RWPE1 (cell line): ENCODE measurements around the gene PUS1.
"Not testable (repeated sequence)": the region's sequence is repeated elsewhere in the genome, so short reads cannot be mapped to it uniquely, and the experiment has no call there.

Source experiments
- CTCF ChIA-PET: fragments of 350-600 bp; sonication (Branson Sonifier 250); formaldehyde crosslinking; extraction: SDS; loops from one replicate; lab custom pipeline; 2021; lab: Yijun Ruan, JAX
- POLR2A ChIA-PET: fragments of 400-600 bp; formaldehyde crosslinking; extraction: SDS; loops from one replicate; lab custom pipeline; 2020; ENCODE audit warnings: antibody characterized with exemption; ENCODE audit not compliant: low non-redundant PET; lab: Yijun Ruan, JAX
- DNase-seq: peaks from one replicate; pipeline ENCODE4 v3.0.0; 2012; ENCODE audit warnings: low spot score
- H3K27ac ChIP-seq: fragments of 450-650 bp; 2 replicates; pipeline ENCODE4 v1.5.1; 2017
- CTCF ChIP-seq: fragments of 450-650 bp; conservative IDR thresholded peaks from 2 replicates; pipeline ENCODE4 v1.5.1; 2017; ENCODE audit warnings: low read depth, mild to moderate bottlenecking

The PUS1 gene

GRCh38 chr12:131946757-131947156 is 17.7 kb downstream of the PUS1 start:
- TF ChIP-seq CTCF = no peak
- no peak overlapping the region for H3K27ac ChIP-seq
- ChIA-PET CTCF (no interaction called here), POLR2A (interaction anchor here (0.7 kb wide), 1 partner anchor 26 kb away, joined by 5 read pairs; no protein-coding TSS in a partner anchor)
- no peak for DNase-seq

- H3K27ac ChIP-seq = no peak overlapping the region
- CTCF ChIA-PET = no interaction called here
- no peak for TF ChIP-seq CTCF
- DNase-seq = no peak
- POLR2A ChIA-PET = interaction anchor here (0.7 kb wide), 1 partner anchor 26 kb away, joined by 5 read pairs; no protein-coding TSS in a partner anchor
Observed at GRCh38 chr12:131947482-131948027, 18.5 kb downstream of the PUS1 start.

- CTCF ChIA-PET = interaction anchor here (0.6 kb wide), 2 partner anchors 34 to 89 kb away, joined by 3 read pairs; no protein-coding TSS in a partner anchor
Observed at GRCh38 chr12:131948166-131948712, 19.2 kb downstream of the PUS1 start.

GRCh38 chr12:131948713-131949430 is 19.8 kb downstream of the PUS1 start:
- DNase-seq, POLR2A ChIA-PET: not testable (repeated sequence)
- H3K27ac ChIP-seq = peak overlapping the region; percentile 77
- CTCF ChIA-PET = interaction anchor here (0.5 to 2.0 kb wide), 4 partner anchors 33 to 101 kb away, joined by 3 to 10 read pairs (median 3); no protein-coding TSS in a partner anchor

More at GRCh38 chr12:131948166-131948712, 19.2 kb downstream of the PUS1 start:
- POLR2A ChIA-PET = no interaction called here
- TF ChIP-seq CTCF = no peak
- DNase-seq = no peak
- H3K27ac ChIP-seq = no peak overlapping the region

GRCh38 chr12:131949431-131950181 is 20.5 kb downstream of the PUS1 start, which contains the start of gene EP400:
Gene EP400 (plus strand): TSS chr12:131949942. CDS start chr12:131960620, 10,678 bp downstream.
- ChIA-PET CTCF (interaction anchor here (0.5 to 2.0 kb wide), 4 partner anchors 51 to 101 kb away, joined by 3 to 10 read pairs (median 3); no protein-coding TSS in a partner anchor), POLR2A (no interaction called here)
- peak within 1 kb of the TSS; percentile 77 for H3K27ac ChIP-seq
- peak; percentile 94 for DNase-seq
- peak; percentile 70 for TF ChIP-seq CTCF

- TF ChIP-seq CTCF = no peak
- POLR2A ChIA-PET = interaction anchor here (0.6 kb wide), 1 partner anchor 39 kb away, joined by 7 read pairs; no protein-coding TSS in a partner anchor
- peak overlapping the region; percentile 77 for H3K27ac ChIP-seq
Observed at GRCh38 chr12:131950182-131950913, 21.3 kb downstream of the PUS1 start.

GRCh38 chr12:131953810-131954209 is 24.7 kb downstream of the PUS1 start:
- CTCF ChIA-PET, H3K27ac ChIP-seq, DNase-seq, POLR2A ChIA-PET: not testable (repeated sequence)

More at GRCh38 chr12:131950182-131950913, 21.3 kb downstream of the PUS1 start:
- CTCF ChIA-PET = interaction anchor here (0.5 to 2.0 kb wide), 4 partner anchors 52 to 99 kb away, joined by 3 to 10 read pairs (median 3); no protein-coding TSS in a partner anchor
- DNase-seq = peak; percentile 21

- POLR2A ChIA-PET, CTCF ChIA-PET, H3K27ac ChIP-seq, DNase-seq: not testable (repeated sequence)
Observed at GRCh38 chr12:131954460-131954859, 25.4 kb downstream of the PUS1 start.
